ENCODE data around the gene PHIP. TPM values are rescaled to one million over a fixed set of nuclear protein-coding genes. Genes with fewer than 3 reads are reported as not detected.
"Not testable (repeated sequence)": the region's sequence is repeated elsewhere in the genome, so short reads cannot be mapped to it uniquely, and the experiment has no call there.

The PHIP gene
- total and polyA plus RNA-seq, 10 of the 15 experiments (the other 5 are each of a cell fraction or from before 2014, with no cell fraction given) = 8.5 to 34.6 (median 17.9) TPM

DNA sequence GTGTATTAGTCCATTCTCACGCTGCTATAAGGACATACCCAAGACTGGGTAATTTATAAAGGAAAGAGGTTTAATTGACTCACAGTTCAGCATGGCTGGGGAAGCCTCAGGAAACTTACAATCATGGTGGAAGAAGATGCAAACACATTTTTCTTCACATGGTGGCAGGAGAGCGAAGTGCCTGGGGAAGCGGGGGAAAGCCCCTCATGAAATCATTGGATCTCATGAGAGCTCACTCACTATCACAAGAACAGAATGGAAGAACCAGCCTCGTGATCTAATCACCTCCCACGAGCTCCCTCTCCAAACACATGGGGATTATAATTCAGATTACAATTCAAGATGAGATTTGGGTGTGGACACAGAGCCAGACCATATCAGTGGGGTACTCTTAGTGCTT lies 13.7 kb upstream of the PHIP start:
- H3K79me2 ChIP-seq (ENCODE audit: control insufficient read depth, insufficient read depth, low read length); FAIRE-seq; H3K4me1 ChIP-seq (ENCODE audit: control insufficient read depth, insufficient read depth, low read length); H3K4me2 ChIP-seq (ENCODE audit: control insufficient read depth, insufficient read depth); H3K27ac ChIP-seq (ENCODE audit: control insufficient read depth, insufficient read depth); H2AFZ ChIP-seq (ENCODE audit: control insufficient read depth, low read depth, low read length); H3K36me3 ChIP-seq (ENCODE audit: control insufficient read depth in 2 of 2, insufficient read depth in 2 of 2, low read length in 1 of 2); DNase-seq (ENCODE audit: low read depth, low spot score); H3K9ac ChIP-seq (ENCODE audit: control insufficient read depth, insufficient read depth, low read length); H3K9me3 ChIP-seq (replicated peaks; ENCODE audit: control insufficient read depth, insufficient read depth, low read length); intact Hi-C loops (cut with micrococcal nuclease; ENCODE audit: unreplicated experiment); H3K4me3 ChIP-seq; in situ Hi-C loops (cut with MboI); BruUV-seq (replicated peaks); H3K27me3 ChIP-seq (replicated peaks in 1 of 2; ENCODE audit: control insufficient read depth in 2 of 2, insufficient read depth in 2 of 2, low read length in 1 of 2); H4K20me1 ChIP-seq (ENCODE audit: control insufficient read depth, insufficient read depth): not testable (repeated sequence)
- 29% methylated on average over 5 of the region's 5 CpGs for WGBS (ENCODE audit: insufficient coverage, insufficient replicate concordance, low lambda C conversion rate, missing lambda C conversion rate)
- RAD21 ChIA-PET (ENCODE audit: unreplicated experiment) = interaction anchor here (1.3 to 2.2 kb wide), 2 partner anchors 116 to 376 kb away, joined by 3 to 6 read pairs; no protein-coding TSS in a partner anchor
- POLR2A ChIA-PET = interaction anchor here (1.1 kb wide), 1 partner anchor 12 kb away, joined by 3 read pairs; no protein-coding TSS in a partner anchor
- peak; percentile 30; the same call in 1 of the 2 replicates for TF ChIP-seq RAD21 (IDR thresholded peaks at IDR 0.05; ENCODE audit: insufficient read depth, low read depth, low read length)
- TF ChIP-seq, protein P1, sequence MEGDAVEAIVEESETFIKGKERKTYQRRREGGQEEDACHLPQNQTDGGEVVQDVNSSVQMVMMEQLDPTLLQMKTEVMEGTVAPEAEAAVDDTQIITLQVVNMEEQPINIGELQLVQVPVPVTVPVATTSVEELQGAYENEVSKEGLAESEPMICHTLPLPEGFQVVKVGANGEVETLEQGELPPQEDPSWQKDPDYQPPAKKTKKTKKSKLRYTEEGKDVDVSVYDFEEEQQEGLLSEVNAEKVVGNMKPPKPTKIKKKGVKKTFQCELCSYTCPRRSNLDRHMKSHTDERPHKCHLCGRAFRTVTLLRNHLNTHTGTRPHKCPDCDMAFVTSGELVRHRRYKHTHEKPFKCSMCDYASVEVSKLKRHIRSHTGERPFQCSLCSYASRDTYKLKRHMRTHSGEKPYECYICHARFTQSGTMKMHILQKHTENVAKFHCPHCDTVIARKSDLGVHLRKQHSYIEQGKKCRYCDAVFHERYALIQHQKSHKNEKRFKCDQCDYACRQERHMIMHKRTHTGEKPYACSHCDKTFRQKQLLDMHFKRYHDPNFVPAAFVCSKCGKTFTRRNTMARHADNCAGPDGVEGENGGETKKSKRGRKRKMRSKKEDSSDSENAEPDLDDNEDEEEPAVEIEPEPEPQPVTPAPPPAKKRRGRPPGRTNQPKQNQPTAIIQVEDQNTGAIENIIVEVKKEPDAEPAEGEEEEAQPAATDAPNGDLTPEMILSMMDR (IDR thresholded peaks at IDR 0.05 in 2 of 3, conservative IDR thresholded peaks at IDR 0.05 in 1 of 3; ENCODE audit: control insufficient read depth in 2 of 3, extremely low read depth in 1 of 3, insufficient read depth in 1 of 3, low read depth in 3 of 3, low read length in 3 of 3) = peak in 1 of 3 experiments; percentile 31; a peak in 2 of 6 replicates
- SMC1A ChIA-PET (ENCODE audit: uncharacterized antibody, unreplicated experiment) = interaction anchor here (0.6 to 1.1 kb wide), 5 partner anchors 111 to 375 kb away, joined by 3 read pairs; no protein-coding TSS in a partner anchor
- CTCF ChIA-PET = interaction anchor here (1.1 to 1.8 kb wide), 2 partner anchors 244 to 375 kb away, joined by 3 to 4 read pairs; no protein-coding TSS in a partner anchor
- ATAC-seq = peak; percentile 16; the same call in 2 of the 3 replicates

Data from GM12878 (cell line).